Measurements from ENCODE around the gene SPAG17. TPM values are rescaled to one million over a fixed set of nuclear protein-coding genes. Genes with fewer than 3 reads are reported as not detected.

The SPAG17 gene
- total RNA-seq, 1 donor, result 3.3 TPM

DNA sequence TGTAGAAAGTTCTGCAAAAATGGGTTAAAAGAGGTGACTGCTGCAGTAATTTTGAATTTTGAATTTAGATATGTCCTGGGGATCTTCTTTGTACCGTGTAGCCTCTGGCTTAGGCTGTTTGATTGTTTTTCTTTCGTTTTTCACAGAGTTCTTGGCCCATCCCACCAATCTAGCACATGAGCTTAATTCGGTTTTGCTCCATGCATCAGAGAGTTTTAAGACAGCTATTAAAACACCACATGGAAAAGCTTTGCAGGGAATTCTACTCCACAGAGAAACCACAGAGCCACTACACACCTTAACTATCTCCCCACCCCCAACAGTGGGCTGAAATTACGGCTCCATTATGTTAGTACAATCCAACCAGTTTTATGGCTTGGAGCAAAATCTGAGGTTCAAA lies 25.5 kb downstream of the SPAG17 start:
- Histone ChIP-seq H3K4me2 (ENCODE audit: insufficient read depth, low read length) (peak overlapping the region; percentile 49), H4K20me1 (ENCODE audit: insufficient read depth, low read length) (no peaks in the 10 kb centered on the region), H3K27ac (ENCODE audit: low read depth, low read length) (no peak overlapping the region), H3K9me3 (ENCODE audit: low read depth, low read length) (no peaks in the 10 kb centered on the region), H3K79me2 (ENCODE audit: insufficient read depth, low read length) (no peaks in the 10 kb centered on the region), H3K4me3 (ENCODE audit: insufficient read depth, low read length) (peak overlapping the region; percentile 27), H3K36me3 (ENCODE audit: insufficient read depth, low read length) (no peaks in the 10 kb centered on the region), H3K4me1 (ENCODE audit: insufficient read depth, low read length) (peaks cover 22% of the 10 kb centered on the region), H3K27me3 (ENCODE audit: insufficient read depth, low read length) (no peaks in the 10 kb centered on the region), H2AFZ (ENCODE audit: low read length) (peak overlapping the region; percentile 19)
- no peak for DNase-seq (ENCODE audit: insufficient read length, low spot score, missing footprints)
- TF ChIP-seq, protein P1, sequence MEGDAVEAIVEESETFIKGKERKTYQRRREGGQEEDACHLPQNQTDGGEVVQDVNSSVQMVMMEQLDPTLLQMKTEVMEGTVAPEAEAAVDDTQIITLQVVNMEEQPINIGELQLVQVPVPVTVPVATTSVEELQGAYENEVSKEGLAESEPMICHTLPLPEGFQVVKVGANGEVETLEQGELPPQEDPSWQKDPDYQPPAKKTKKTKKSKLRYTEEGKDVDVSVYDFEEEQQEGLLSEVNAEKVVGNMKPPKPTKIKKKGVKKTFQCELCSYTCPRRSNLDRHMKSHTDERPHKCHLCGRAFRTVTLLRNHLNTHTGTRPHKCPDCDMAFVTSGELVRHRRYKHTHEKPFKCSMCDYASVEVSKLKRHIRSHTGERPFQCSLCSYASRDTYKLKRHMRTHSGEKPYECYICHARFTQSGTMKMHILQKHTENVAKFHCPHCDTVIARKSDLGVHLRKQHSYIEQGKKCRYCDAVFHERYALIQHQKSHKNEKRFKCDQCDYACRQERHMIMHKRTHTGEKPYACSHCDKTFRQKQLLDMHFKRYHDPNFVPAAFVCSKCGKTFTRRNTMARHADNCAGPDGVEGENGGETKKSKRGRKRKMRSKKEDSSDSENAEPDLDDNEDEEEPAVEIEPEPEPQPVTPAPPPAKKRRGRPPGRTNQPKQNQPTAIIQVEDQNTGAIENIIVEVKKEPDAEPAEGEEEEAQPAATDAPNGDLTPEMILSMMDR (IDR thresholded peaks at IDR 0.05; ENCODE audit: extremely low read depth, low read depth, low read length), result no peak

DNA sequence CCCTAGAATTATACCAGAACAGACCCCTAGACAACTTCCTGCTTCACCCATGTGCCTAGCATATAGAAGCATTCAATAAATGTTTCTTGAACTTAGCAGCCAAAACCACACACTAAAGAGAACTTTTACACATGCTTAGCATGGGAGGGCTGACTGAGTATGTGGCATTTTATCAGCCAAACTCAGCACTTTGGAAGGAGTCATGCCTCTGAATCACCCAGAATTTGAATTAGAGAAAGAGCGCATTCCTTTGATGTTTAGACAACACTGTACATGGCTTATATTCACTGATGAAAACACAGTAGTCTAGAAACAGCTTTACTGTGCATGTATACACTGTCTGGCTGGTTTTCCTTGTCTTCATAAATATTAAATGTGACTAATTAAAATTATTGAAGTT lies 26.1 kb downstream of the SPAG17 start:
- Histone ChIP-seq H3K79me2 (ENCODE audit: insufficient read depth, low read length) (no peaks in the 10 kb centered on the region), H3K27ac (ENCODE audit: low read depth, low read length) (peak overlapping the region; percentile 46), H4K20me1 (ENCODE audit: insufficient read depth, low read length) (no peaks in the 10 kb centered on the region), H3K4me1 (ENCODE audit: insufficient read depth, low read length) (peaks cover 22% of the 10 kb centered on the region), H3K4me3 (ENCODE audit: insufficient read depth, low read length) (no peak overlapping the region), H2AFZ (ENCODE audit: low read length) (no peak overlapping the region), H3K36me3 (ENCODE audit: insufficient read depth, low read length) (no peaks in the 10 kb centered on the region), H3K27me3 (ENCODE audit: insufficient read depth, low read length) (no peaks in the 10 kb centered on the region), H3K9me3 (ENCODE audit: low read depth, low read length) (no peaks in the 10 kb centered on the region), H3K4me2 (ENCODE audit: insufficient read depth, low read length) (peak overlapping the region; percentile 49)
- TF ChIP-seq, protein P1 (IDR thresholded peaks at IDR 0.05; ENCODE audit: extremely low read depth, low read depth, low read length), result no peak
- peak; percentile 83 for DNase-seq (ENCODE audit: insufficient read length, low spot score, missing footprints)

DNA sequence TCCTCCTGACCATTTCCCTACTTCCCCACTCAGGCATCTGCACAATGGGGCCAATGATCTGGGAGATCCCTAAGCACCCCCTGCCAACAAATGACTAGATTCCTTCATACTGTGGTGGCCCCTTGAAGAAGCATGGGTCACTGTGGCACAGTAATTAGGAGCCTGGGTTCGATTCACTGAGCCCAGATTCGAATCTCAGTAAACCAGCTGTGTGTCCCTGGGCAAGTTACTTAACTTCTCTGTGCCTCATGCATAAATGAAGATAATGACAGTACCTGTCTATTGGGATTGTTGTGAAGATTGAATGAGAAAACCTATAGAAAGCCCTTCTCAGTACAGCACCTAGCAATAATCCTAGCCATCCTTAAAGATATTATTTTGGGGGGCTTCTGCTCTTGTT lies 27.5 kb downstream of the SPAG17 start:
- H3K4me2 ChIP-seq (ENCODE audit: insufficient read depth, low read length), result no peak overlapping the region
- no peaks in the 10 kb centered on the region for H3K9me3 ChIP-seq (ENCODE audit: low read depth, low read length)
- TF ChIP-seq, protein P1 (IDR thresholded peaks at IDR 0.05; ENCODE audit: extremely low read depth, low read depth, low read length), result no peak
- H2AFZ ChIP-seq (ENCODE audit: low read length), result no peak overlapping the region
- peaks cover 22% of the 10 kb centered on the region for H3K4me1 ChIP-seq (ENCODE audit: insufficient read depth, low read length)
- no peaks in the 10 kb centered on the region for H3K27me3 ChIP-seq (ENCODE audit: insufficient read depth, low read length)
- no peak overlapping the region for H3K4me3 ChIP-seq (ENCODE audit: insufficient read depth, low read length)
- no peaks in the 10 kb centered on the region for H3K36me3 ChIP-seq (ENCODE audit: insufficient read depth, low read length)
- no peak for DNase-seq (ENCODE audit: insufficient read length, low spot score, missing footprints)
- H3K27ac ChIP-seq (ENCODE audit: low read depth, low read length), result no peak overlapping the region
- no peaks in the 10 kb centered on the region for H3K79me2 ChIP-seq (ENCODE audit: insufficient read depth, low read length)
- H4K20me1 ChIP-seq (ENCODE audit: insufficient read depth, low read length), result no peaks in the 10 kb centered on the region

DNA sequence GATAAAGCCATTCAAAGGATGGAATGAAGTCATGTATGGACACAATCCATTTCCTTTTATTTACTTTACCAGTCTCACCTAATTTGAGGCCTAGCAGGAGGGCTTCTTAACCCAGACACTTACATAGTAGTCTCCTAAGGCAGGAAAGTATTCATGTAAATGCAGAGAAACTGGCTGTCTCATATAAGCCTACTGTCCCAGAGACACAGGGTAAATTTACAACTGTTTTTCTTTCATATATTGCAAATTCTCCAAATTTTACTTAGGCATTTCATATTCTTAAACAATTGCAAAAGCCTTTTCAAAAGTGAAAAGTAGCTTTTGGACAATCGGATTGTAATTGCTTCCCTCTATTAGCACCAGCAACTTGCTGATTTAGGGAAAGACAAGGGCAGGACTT lies 29.9 kb downstream of the SPAG17 start:
- TF ChIP-seq, protein P1 (IDR thresholded peaks at IDR 0.05; ENCODE audit: extremely low read depth, low read depth, low read length), result no peak

More for the DNA sequence above, 29.9 kb downstream of the SPAG17 start:
- Histone ChIP-seq H3K79me2 (ENCODE audit: insufficient read depth, low read length) (no peaks in the 10 kb centered on the region), H3K4me2 (ENCODE audit: insufficient read depth, low read length) (no peak overlapping the region), H3K36me3 (ENCODE audit: insufficient read depth, low read length) (no peaks in the 10 kb centered on the region), H3K4me1 (ENCODE audit: insufficient read depth, low read length) (peaks cover 15% of the 10 kb centered on the region), H3K27me3 (ENCODE audit: insufficient read depth, low read length) (no peaks in the 10 kb centered on the region), H2AFZ (ENCODE audit: low read length) (no peak overlapping the region), H4K20me1 (ENCODE audit: insufficient read depth, low read length) (no peaks in the 10 kb centered on the region), H3K27ac (ENCODE audit: low read depth, low read length) (no peak overlapping the region), H3K9me3 (ENCODE audit: low read depth, low read length) (no peaks in the 10 kb centered on the region), H3K4me3 (ENCODE audit: insufficient read depth, low read length) (no peak overlapping the region)
- no peak for DNase-seq (ENCODE audit: insufficient read length, low spot score, missing footprints)
